Myocyte (in vitro differentiated cells): ENCODE measurements around the gene EMP1. TPM values are rescaled to one million over a fixed set of nuclear protein-coding genes. Genes with fewer than 3 reads are reported as not detected.
A peak's percentile ranks its signal among the peaks of the same experiment; 100 is the strongest.

Source experiments
- DNase-seq: peaks from one replicate; pipeline ENCODE4 v3.0.0-alpha.2; 2012; ENCODE audit warnings: low read depth
- total RNA-seq: library from RNA; depleted of rRNA; stranded (reverse); fragments of >200 nt; gene quantifications from 2 replicates; pipeline ENCODE4 v1.2.3, GENCODE V29; 2014

The EMP1 gene
- total RNA-seq, 1 donor from 2014 or later: 141 TPM

DNA sequence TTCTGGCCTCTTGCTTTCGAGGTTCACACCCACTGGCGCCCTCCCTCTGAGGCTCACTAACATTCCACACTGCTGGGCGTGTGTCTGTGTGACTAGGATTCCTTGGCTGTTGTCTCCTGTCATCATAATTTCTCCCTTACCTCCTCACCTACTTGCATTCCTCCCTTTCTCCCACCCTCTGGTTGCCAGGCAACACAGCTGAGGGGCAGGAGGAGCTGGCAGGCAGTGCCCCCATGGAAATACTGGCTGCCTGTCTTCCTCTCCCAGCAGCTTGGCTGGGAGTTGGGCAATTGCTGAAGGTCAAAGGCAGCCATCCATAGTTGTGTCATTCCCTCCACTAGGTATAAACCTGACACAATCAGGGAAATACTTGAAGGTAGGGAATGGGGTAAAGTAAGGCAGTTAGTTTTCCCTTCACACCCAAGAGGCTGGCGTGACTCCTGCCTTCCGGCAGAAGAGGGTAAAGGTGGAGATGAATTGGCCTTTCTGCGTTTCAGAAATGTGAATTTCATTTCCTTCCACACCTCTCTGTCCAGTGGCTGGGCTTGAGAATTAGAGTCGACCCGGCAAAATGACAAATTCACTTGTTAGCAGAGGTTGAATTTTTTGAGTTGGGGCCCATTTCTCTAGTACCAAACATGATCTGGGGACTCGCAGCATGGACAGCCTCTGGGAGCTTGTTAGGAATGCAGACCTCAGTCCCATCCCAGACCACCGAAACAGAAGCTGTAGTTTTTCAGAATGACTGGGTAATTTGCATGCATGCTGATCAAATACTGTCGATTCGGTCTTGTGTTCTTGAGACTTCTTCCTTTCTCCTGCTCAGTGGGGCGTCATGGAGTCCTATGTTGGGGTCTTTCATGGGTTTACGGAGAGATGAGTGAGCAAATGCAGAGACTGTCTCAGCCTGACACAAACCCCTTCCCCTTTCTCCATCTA is 24.3 kb upstream of the EMP1 start:
- peak; percentile 46 for DNase-seq

DNA sequence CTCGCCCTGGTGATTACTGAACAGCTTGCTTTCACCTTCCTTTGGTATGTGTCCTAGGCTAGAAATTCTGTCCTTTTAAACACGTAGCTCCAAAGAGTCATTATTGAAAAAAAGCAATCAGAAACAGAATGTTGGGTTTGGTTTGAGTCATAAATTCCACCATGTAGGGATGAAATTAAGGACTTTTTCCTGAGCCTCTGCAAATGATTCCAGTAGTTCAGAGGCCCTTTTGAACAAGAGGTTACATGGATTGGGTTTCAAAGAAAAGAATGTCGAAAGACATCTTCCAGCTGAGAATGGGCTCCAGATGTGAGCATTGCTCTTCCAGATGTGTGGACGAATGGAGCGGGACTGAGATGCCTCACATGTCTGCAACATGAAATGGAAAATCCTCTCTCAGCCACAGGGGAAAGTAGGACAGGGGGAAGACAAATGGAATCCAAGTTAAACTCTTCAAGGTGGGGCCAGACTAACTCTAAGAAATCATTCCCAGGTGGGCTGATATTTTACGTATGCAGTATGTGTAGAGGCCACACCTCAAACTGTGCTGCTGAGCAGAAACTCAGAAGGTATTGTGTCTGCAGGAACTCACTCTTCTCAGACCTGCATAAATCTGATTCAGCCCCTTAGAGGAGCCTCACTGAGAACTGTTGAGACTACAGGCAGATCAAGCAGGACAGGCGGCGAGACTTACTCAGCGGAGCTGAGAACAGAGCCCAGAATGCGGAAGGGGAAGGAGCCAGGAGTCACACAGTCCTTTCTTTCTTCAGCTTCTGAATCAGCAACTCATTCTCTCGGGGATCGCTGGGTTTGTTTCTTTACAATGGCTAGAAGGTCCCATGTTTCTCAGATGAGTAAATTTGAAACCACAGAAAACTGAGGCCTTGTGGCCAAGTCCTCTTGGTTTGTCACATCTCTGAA is 23.3 kb upstream of the EMP1 start:
- peak; percentile 80 for DNase-seq

DNA sequence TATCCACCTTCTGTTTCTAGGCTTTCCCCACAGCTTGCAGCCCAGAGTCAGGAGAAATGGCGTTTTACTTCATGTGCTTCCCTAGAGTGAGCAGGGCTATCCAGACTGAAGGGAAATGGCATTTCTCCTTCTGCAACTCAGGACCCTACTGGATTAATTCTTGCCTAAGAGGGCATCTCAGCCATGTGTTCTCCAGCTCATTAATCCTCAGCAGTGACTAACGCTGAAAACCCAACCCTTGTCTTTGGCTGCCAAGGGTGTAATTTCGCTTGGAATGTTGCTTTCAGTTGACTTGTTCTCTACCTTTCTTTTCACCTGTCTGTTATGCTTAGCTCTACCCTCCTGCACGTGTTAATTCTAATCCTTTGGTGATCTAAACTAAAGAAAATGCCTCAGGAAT is 21.0 kb upstream of the EMP1 start:
- peak; percentile 55 for DNase-seq

DNA sequence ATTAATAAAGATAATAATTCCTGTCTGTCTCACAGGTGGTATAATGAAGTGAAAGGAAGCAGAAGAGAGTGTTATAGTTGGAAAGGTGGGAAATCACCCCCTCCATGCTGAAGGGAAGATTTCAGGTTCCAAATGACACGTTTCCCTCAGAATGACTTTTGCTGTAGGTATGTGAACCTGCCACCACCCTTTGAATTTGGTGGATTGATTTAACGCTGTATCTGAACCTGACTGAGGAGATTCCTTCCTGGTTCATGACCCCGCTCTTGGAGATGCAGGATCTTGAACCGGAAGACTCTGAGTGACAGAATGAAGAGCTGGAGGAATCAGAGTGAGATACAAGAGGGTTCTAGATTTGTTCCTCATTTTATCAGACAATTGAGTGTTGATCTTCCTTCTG is 20.3 kb upstream of the EMP1 start:
- no peak for DNase-seq

DNA sequence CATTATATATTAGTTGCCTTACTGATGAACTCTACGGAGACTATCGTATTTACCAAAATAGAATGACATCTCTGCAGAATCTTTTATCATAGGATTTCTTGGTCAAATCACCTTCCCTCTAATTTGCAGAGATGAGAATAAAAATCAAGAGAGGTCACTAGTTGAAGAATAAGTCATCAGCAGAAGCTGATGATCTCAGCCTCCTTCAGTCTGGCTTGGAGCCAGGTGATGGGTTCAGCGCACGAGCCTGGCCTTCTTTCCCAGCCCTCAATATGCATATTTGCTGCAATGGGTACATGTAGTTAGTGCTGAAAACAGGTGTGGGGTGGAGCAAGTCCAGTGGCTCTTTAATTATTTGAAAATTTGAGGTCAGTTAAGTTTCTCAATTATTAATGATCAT is 19.2 kb upstream of the EMP1 start:
- no peak for DNase-seq

DNA sequence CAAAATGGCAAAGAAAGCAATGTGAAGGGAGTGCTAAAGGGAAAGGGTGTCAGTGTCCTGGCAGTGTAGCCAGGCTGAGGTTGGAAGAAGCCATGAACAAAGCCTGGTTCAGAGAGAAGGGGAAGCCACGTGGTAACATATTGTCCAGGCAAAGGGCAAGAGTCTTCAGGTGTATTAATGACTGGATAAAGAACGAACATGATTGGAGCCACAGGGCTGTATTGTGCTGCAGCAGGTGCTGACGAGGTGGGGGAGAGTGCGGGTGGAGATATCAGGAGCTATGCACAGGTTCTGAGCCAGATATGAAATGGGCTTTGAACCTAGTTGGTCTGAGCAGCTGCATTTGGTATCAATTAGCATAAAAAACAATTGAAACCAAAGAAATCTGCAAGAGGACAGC is 18.6 kb upstream of the EMP1 start:
- DNase-seq: no peak

DNA sequence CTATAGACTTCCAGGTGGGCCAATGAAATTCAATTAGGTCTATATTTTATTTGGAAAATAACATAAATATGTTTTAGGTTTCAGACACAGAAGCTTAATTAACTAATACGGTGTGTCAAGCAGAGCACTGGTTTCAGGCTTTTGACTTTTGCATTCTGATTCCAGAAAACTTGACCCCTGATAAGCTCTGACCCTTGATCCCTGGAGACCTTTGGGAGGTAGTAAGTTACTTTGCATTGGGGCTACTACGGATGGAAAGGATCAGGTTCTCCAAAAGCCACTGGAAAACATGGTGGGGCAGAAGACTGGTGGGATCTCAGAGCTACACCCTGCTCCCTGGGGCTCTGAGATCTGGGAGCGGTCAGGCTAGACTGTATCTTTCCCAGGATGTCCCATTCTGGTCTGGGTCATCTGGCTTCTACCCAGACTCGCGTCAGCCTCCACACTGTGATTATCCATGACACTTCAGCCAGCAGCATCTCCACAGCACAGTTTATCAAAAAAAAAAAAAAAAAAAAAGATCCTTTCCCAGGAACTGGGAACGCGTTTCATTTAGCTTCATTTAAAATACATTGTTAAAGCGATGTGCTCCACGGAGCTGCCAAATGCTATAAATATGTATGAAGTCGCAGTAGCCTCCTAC is 17.8 kb upstream of the EMP1 start:
- DNase-seq: no peak

DNA sequence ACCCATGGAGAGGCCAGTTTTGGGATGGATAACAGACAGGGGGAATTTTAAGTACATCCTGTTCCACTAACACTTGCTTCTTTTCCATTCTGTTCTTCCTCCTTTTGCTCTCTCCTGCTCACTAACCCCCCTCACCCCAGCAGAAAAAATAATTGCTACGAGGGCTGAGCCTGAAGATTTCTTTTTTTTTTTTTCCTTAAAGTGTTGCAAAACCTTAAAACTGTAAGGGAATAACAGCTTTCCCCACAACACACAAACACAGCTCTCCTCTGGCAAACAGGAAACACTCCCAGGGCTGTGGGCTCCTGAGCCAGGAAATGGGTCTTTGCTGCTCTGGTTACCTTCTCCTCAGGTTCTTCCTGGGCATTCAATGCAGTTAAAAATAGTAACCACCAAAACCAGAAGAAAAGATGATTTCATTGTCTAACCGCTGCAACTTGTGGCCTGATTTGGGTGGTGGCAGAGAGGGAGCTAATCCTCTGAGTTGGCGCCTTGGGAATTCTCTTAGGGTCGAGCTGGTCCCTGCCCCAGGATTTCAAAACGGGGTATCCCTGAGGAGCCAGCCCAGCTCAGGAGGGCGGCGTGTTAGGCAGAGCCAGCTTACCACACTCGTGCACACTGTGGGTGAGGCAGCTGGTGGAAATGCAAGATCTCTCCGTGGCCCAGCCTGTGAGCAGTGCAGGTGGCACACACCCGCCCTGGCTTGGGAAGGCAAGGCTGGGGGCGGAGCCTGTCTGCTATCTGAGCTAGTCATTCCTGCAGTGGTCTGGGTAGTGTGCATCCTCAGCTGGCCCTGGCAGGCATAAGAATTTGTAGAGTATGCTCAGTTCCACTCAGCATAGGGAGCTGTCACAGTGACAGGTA is 17.1 kb upstream of the EMP1 start:
- peak; percentile 92 for DNase-seq

DNA sequence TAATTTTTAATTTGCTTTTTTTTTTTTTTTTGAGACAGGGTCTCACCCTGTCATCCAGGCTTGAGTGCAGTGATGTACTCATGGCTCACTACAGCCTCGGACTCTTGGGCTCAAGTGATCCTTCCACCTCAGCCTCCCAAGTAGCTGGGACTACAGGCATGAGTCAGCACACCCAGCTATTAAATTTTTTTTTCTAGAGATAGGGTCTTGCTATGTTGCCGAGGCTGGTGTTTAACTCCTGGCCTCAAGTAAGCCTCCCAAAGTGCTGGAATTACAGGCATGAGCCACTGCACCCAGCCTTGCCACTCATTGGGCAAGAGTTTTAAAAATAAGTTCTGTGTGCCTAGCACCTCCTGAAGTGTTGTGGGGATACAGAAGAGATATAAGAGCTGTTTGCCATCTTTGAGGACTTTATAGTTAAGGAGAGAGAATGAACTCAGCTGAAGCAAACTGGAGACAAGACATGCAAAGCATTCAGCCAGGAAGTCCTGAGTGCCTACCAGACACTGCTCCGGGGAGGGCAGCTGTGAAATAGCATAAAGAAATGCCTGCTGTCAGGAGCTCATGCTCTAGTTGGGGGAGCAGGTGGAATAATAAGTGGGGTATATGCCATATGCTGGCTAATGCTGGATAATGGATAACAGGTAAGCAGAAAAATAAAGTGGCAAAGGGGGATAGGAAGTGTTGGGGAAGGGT is 15.0 kb upstream of the EMP1 start:
- DNase-seq: no peak

DNA sequence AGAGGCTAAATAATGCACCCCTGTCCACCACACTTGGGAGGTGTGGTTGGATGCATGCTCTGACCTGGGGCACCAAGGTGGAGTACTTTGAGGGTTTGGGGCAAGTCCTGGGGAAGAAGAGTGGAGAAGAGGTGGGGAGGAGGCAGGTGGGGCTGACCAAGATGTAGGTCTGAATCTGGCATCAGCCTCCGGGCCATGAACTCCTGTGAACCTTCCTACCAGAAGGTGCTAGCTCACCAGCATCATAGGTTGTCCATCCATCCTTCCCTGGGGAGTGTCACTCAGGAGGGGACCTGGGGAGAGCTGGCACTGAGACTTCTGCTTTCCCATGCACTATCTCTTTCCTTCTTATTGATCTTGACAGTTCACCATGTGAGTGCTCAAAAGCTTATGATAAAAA is 13.6 kb upstream of the EMP1 start:
- DNase-seq: no peak

DNA sequence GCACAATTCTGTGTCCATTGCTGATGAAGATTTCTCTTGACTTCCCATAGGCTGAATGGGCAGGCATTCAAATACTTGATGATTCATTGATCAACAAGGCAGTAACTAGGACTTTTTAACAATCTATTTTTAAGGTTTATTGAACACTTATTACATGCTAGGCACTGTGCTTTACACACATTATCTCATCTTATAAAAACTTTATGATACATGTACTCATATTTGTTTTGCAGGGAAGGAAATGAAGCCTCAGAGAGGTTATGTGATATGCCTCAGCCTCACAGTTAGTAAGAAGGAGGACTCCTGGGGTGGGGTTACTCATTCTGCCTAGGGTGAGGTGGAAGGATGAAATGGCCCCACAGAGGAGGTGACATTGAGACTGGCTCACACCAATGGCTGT is 12.9 kb upstream of the EMP1 start:
- no peak for DNase-seq

DNA sequence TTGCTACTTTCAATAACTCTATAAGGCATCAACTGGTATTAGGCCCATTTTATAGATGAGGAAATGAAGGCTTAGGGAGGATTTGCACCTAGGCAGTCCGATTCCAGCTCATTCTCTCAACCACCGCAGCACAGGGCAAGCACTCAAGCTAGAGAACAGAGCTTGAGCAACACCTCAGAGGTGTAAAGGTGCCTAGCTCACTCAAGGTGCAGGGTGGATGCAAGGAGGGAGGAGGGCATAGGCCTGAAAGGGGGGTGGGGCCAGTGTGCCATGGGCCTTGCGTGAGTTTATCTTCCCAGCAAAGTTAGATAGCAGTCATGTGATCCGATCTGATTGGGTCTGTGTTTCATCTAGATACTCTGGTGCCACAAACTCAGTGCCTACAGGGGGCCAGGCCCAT is 10.2 kb upstream of the EMP1 start:
- no peak for DNase-seq

DNA sequence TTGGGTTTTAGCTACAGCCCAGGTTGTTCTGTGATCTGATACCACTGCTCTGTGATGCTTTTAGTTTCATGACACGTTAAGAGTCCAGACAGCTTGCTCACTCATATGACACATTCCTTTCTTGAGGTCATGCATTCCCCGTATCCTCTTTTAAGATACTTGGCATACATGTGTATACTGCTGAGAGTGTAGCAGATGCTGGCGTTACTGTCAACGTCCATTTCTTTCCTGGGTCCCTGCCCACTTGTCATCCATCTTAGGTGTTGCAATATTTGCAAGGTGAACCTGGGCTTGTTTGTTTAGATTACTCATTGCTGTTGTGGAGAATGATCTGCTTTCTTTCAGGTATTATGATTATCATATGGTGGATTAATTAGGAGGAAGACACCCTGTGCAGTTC is 9.1 kb upstream of the EMP1 start:
- no peak for DNase-seq

DNA sequence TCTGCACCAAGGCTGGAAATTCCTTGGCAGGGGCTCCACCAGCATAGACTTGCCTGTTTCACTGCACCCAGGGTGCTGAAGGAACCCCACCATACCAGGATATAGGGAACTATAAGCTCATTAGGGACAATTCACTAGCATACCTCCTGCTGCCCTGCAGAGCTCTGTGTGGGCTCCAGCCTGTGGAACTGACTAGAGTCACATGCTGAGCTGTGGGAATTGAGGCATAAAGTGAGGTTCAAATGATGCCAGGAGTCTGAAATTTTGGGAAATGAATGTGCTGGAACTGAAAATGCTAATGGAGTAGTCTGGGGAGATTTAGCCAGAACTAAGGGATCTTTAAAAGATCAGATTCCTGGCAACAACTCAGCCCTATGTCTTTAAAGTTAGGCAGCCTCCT is 7.3 kb upstream of the EMP1 start:
- DNase-seq: no peak

DNA sequence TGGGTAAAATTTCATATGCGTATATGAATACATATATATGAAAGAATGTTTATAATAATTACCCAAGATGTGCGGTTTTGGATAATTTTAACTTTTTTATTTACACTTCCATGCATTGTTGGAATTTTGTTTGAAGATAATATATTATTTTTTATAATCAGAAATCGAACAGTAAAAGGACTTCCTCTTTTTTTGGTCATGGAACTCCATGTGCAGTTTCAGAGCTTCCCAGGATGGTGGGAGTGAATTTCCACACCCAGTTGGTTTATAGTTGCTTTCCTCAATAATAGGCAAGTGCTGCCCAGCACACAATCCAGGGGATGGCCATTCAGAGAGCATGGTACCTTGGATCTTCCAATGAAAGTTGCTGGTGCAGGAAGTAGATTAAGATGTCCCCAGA is 6.3 kb upstream of the EMP1 start:
- no peak for DNase-seq

DNA sequence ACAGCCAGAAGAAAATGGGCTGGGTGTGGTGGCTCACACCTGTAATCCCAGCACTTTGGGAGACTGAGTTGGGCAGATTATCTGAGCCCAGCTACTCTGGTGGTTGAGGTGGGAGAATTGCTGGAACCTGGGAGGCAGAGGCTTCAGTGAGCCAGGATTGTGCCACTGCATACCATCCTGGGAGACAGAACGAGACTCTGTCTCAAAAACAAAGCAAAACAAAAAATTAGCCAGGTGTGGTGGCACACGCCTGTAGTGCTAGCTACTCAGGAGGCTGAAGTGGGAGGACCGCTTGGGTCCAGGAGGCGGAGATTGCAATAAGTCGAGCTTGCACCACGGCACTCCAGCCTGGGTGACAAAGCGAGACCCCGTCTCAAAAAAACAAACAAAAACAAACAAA is 3.8 kb upstream of the EMP1 start:
- DNase-seq: no peak

DNA sequence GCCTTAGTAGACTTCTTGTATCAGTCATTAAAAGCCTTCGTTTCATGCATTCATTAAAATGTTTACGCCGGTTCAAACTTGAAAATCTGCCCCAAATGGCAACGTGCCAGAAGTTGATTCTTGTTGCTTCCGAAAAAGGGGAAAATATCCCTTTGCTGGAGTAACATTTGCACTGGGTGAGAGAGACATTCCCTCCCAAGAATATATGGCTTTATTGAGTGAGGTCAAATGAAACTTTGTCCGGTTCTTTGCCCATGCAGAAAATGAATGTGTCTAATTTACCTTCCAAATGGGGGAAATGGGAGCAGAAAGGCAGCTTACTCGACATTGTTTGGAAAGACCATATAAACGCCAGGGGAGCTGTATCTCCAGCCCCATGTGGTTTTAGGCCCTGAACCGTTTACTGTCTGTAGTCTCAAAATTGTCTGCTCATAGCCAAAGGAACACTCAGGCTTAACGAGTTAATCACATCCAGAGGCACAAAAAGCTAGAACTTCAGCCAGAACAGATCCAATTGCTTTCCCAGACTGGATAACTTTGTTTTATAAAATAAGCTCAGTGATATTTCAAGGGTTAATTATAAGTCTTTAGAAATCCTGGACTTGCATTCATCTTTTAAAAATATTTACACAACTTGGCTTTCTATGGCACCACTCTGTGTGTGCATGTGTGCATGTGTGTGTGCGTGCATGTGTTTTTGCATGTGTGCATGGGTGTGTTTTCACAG is 2.9 kb upstream of the EMP1 start:
- DNase-seq: no peak

DNA sequence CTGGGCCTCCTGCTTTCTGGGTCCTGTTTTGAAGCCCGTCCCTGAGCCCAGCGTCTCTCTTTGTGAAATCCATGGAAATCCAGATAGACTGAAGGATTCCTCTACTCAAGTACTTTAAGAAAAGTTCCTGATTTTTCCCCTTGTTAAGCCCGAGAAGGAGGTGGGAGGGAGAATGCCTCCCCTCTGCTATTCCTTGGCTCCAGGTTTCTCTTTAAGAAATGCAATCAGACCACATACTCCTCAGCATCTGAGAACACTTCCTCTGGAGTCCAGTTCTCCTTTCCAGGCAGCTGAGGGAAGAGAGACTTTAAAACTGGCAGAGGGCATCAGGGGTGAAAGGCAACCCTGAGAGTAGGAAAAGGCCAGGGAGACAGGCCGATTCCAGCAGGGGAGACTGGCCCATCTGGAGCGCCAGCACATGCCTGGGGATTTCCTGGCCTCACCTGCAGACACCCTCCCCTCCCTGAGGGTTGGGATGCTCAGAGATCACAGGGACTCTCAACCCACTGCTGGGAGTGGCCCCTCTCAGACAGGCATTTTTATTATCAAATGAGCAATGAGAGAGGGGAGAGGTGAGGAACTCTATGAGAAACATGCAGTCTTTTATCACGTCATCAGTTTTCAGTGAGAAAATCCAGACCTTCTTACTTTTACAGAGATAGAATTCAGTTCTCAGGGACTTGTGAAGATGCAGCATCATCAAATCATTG is 2.0 kb upstream of the EMP1 start:
- DNase-seq: no peak

DNA sequence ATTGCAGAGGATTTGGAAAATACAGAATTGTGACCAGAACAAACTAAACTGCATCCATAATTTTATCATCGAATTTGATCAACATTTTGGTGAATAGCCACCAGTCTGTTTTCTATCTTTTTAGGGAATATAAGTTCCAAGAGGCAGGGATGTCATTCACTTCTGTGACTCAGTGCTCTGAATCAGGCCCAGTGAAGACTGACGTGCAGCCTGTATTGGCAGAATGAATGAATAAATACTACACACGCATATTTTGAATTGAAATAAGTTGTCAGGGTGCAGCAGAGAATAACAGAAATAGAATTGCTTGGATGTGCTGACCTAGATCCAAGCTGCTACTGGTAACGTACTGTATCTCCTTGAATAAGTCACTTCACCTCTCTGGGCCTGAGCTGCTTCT is 1.3 kb upstream of the EMP1 start:
- DNase-seq: no peak
